ENCODE results near the gene DNLZ.

The DNLZ gene

DNA sequence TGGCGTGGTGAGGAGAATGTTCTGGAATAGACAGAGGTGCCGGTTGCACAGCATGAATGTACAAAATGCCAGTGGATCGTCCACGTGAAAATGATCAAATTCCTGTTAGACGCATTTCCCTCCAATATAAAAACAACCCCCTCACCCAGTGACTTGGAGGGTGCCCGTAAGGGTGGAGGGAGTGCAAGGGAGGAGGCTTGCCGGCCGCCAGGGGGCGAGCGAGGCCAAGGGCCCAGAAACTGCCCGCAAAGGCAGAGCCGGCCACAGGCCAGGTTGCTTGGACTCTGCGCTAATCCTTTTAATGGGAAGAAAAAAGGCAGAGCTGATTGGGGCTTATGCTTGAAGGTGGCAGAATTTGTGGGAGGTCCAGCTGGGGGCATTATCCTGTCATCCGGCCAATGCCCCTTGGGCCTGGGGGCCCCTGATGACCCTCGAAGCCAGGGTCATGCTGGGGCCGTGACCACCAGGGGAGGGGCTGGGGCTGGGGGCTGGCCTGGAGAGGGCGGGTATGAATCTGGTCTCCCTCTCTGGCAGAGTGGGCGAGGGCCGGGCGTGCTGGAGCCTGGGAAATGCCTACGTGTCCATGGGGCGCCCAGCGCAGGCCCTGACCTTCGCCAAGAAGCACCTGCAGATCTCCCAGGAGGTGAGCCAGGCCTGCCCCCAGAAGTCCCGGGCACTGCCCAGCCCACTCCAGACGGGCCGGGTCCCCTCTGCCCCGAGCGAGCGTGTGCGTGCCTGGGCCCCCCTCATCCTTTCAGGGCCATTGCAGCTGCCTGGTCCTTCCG is 24.2 kb downstream of the DNLZ start:
- Histone ChIP-seq H3K79me2 (no peaks in the 10 kb centered on the region), H3K9ac (no peak overlapping the region), H3K36me3 (ENCODE audit: control insufficient read depth, insufficient read depth, low read length) (no peaks in the 10 kb centered on the region)

DNA sequence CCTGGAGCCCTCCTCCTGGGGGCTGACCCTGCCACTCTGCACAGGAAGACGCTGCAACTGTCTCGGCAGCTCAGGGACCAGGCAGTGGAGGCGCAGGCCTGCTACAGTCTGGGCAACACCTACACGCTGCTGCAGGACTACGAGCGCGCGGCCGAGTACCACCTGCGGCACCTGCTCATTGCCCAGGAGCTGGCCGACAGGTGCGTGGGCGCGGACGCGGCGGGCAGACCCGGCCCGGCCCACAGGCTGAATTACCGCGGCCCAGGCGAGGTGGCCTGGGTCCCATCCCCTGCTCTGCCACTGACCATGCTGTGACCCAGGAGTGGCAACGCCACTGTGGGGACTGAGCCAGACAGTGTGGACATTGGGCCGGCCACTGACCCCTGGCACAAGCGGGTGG is 25.0 kb downstream of the DNLZ start:
- H3K4me3 ChIP-seq (ENCODE audit: low read depth, low read length), result no peak overlapping the region

More for the DNA sequence above, 24.2 kb downstream of the DNLZ start:
- H3K27me3 ChIP-seq (ENCODE audit: control insufficient read depth, insufficient read depth, low read length), result no peaks in the 10 kb centered on the region
- H3K9me3 ChIP-seq (ENCODE audit: control insufficient read depth, low read length), result no peaks in the 10 kb centered on the region
- TF ChIP-seq CTCF (IDR thresholded peaks at IDR 0.05), result peak; percentile 89
- peaks cover 5% of the 10 kb centered on the region for H3K4me1 ChIP-seq
- no peak overlapping the region for H2AFZ ChIP-seq
- no peak overlapping the region for H3K4me3 ChIP-seq (ENCODE audit: low read depth, low read length)
- no peak overlapping the region for H3K27ac ChIP-seq
- H3K4me2 ChIP-seq (ENCODE audit: low read length), result no peak overlapping the region

DNA sequence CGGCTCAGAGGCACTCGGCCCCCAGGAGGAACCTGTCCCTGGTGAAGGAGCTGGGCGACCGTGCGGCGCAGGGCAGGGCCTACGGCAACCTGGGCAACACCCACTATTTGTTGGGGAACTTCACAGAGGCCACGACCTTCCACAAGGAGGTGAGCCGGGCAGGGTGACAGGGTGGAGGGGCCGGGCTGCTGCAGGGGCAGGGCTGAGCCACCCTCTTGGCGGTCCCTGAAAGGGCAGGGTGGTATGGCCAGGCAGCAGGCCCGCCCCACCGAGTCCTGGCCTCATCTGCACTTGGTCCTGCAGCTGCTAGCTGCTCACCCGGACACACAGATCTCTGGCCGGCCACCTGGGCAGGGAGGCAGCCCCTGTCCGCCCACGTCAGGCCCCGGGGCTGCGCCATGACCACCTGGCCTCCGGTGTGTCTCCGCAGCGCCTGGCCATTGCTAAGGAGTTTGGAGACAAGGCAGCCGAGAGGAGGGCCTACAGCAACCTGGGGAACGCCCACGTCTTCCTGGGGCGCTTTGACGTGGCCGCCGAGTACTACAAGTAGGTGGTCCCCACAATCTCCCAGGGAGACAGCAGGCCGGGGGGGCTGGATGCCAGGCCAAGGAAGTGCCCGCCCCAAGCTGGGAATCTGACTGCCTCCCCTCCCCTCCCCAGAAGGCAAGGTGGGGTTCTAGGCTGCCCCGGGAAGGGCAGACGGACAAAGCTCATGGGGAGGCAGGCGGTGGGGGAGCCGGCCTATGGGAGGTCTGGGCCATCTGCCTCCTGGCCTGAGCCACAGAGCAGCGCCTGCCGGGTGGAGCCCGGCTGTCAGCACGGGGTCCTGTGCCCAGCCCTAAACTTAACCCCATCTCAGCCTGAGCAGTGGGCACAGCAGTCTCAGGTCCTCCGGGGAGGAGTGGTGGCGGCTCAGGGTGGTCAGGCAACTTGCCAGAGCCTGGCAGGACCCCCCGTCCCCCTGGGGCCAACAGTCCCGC is 25.8 kb downstream of the DNLZ start:
- no peaks in the 10 kb centered on the region for H3K36me3 ChIP-seq (ENCODE audit: control insufficient read depth, insufficient read depth, low read length)
- H3K27ac ChIP-seq, result no peak overlapping the region
- H3K4me1 ChIP-seq, result no peaks in the 10 kb centered on the region
- no peak for TF ChIP-seq CTCF (IDR thresholded peaks at IDR 0.05)
- no peaks in the 10 kb centered on the region for H3K27me3 ChIP-seq (ENCODE audit: control insufficient read depth, insufficient read depth, low read length)
- no peak overlapping the region for H2AFZ ChIP-seq
- no peaks in the 10 kb centered on the region for H3K9me3 ChIP-seq (ENCODE audit: control insufficient read depth, low read length)
- H3K9ac ChIP-seq, result no peak overlapping the region
- no peak overlapping the region for H3K4me2 ChIP-seq (ENCODE audit: low read length)
- no peaks in the 10 kb centered on the region for H3K79me2 ChIP-seq
- no peak overlapping the region for H3K4me3 ChIP-seq (ENCODE audit: low read depth, low read length)

More for the DNA sequence above, 25.0 kb downstream of the DNLZ start:
- H3K4me2 ChIP-seq (ENCODE audit: low read length), result no peak overlapping the region
- no peak overlapping the region for H3K27ac ChIP-seq
- no peaks in the 10 kb centered on the region for H3K36me3 ChIP-seq (ENCODE audit: control insufficient read depth, insufficient read depth, low read length)
- no peaks in the 10 kb centered on the region for H3K9me3 ChIP-seq (ENCODE audit: control insufficient read depth, low read length)
- no peak for TF ChIP-seq CTCF (IDR thresholded peaks at IDR 0.05)
- no peak overlapping the region for H3K9ac ChIP-seq
- no peaks in the 10 kb centered on the region for H3K27me3 ChIP-seq (ENCODE audit: control insufficient read depth, insufficient read depth, low read length)
- no peaks in the 10 kb centered on the region for H3K79me2 ChIP-seq
- H3K4me1 ChIP-seq, result peaks cover 5% of the 10 kb centered on the region
- H2AFZ ChIP-seq, result no peak overlapping the region

DNA sequence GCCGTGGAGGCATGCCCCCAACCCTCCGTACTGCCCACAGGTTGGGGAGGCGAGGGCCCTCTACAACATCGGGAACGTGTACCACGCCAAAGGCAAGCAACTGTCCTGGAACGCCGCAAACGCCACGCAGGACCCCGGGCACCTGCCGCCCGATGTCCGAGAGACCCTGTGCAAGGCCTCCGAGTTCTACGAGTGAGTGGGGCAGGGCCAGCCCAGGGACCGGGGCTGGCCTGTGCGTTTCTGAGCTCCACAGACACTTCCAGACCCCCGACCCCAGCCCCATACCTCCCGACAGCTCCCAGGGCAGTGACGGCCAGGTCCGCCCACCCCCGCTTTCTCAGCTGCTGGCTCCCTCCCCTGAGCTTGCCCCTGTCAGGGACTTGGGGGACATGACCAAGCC is 26.7 kb downstream of the DNLZ start:
- no peak for TF ChIP-seq CTCF (IDR thresholded peaks at IDR 0.05)
- no peak overlapping the region for H3K27ac ChIP-seq
- H3K4me3 ChIP-seq (ENCODE audit: low read depth, low read length), result no peak overlapping the region
- H3K9ac ChIP-seq, result no peak overlapping the region
- no peaks in the 10 kb centered on the region for H3K79me2 ChIP-seq
- no peak overlapping the region for H3K4me2 ChIP-seq (ENCODE audit: low read length)
- H2AFZ ChIP-seq, result no peak overlapping the region
- no peaks in the 10 kb centered on the region for H3K36me3 ChIP-seq (ENCODE audit: control insufficient read depth, insufficient read depth, low read length)
- H3K9me3 ChIP-seq (ENCODE audit: control insufficient read depth, low read length), result no peaks in the 10 kb centered on the region
- H3K27me3 ChIP-seq (ENCODE audit: control insufficient read depth, insufficient read depth, low read length), result no peaks in the 10 kb centered on the region
- H3K4me1 ChIP-seq, result no peaks in the 10 kb centered on the region
